Lower leg skin (tissue), 4 donors: ENCODE results near the gene VSIR. TPM values are rescaled to one million over a fixed set of nuclear protein-coding genes. Genes with fewer than 3 reads are reported as not detected.

Source experiments
- DNase-seq, 2 donors: peaks; one replicate each; pipeline ENCODE4 v3.0.0-alpha.2; 2019; ENCODE audit warnings: low spot score in 2 of 2
- H3K4me3 ChIP-seq: fragments of 200-600 bp; sonication (generic); 2 replicates; pipeline ENCODE4 v1.5.1; 2017; ENCODE audit warnings: mild to moderate bottlenecking, low read depth; ENCODE audit not compliant: poor library complexity, severe bottlenecking
- POLR2A ChIP-seq, 2 donors: fragments of 450-650 bp; IDR thresholded peaks; one replicate each; pipeline ENCODE4 v1.6.1; 2016 to 2017; ENCODE audit warnings: antibody characterized with exemption in 2 of 2, mild to moderate bottlenecking in 1 of 2, moderate library complexity in 1 of 2
- WGBS, 2 donors: methylation state at CpG; one replicate each; pipeline ENCODE4 v1.1.5; 2018; 5-methylcytosine and 5-hydroxymethylcytosine counted together
- intact Hi-C: fragments of 100-400 bp; cut with DNase I; formaldehyde crosslinking; loops from one replicate; pipeline ENCODE4 v1.15.0; 2023; ENCODE audit warnings: low total_unique reads
- total RNA-seq, 4 donors: library from RNA; depleted of rRNA; stranded (reverse); fragments of >200 nt; gene quantifications; one replicate each; pipeline ENCODE4 v1.1.0, GENCODE V29; 2016
- TF ChIP-seq, protein P1 (sequence below), 3 donors: fragments of 450-650 bp; IDR thresholded peaks; one replicate each; pipeline ENCODE4 v1.5.1; 2016; ENCODE audit warnings: antibody characterized with exemption in 3 of 3, mild to moderate bottlenecking in 3 of 3, moderate library complexity in 2 of 3

The VSIR gene
- total RNA-seq, 4 donors from 2014 or later, result 14.5 to 56.5 (median 23.2) TPM

DNA sequence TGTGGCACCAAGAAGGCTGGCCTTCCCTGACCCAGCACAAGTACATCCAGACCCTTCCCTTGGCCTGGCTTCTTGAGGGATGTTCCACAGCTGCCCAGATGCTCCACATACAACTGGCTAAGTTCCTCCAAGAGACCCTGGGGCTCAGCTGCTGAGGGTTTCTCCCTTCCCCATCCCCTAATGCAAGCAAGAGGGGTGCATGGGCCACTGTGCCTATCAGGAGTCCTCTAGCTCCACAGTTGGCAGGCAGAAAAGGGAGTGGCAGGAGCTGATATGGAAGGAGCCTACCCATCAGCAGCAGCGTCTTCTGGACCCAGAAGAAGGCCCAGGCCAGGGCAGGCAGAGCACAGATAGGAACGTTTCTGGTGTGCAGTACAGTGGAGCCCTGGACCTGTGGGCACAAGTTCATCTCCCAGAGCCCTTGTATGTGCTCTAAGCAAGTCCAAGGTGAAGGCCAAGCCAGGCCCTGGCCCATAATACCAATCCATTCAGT lies 26.2 kb downstream of the VSIR start:
- DNase-seq, result no peak
- intact Hi-C loops, result no loop called here
- H3K4me3 ChIP-seq, result no peak overlapping the region
- WGBS, 2 donors, result 32 to 81% methylated on average over 2 of the region's 2 CpGs
- no peak for TF ChIP-seq POLR2A (IDR thresholded peaks at IDR 0.05)
- TF ChIP-seq, protein P1, sequence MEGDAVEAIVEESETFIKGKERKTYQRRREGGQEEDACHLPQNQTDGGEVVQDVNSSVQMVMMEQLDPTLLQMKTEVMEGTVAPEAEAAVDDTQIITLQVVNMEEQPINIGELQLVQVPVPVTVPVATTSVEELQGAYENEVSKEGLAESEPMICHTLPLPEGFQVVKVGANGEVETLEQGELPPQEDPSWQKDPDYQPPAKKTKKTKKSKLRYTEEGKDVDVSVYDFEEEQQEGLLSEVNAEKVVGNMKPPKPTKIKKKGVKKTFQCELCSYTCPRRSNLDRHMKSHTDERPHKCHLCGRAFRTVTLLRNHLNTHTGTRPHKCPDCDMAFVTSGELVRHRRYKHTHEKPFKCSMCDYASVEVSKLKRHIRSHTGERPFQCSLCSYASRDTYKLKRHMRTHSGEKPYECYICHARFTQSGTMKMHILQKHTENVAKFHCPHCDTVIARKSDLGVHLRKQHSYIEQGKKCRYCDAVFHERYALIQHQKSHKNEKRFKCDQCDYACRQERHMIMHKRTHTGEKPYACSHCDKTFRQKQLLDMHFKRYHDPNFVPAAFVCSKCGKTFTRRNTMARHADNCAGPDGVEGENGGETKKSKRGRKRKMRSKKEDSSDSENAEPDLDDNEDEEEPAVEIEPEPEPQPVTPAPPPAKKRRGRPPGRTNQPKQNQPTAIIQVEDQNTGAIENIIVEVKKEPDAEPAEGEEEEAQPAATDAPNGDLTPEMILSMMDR (IDR thresholded peaks at IDR 0.05), result no peak

DNA sequence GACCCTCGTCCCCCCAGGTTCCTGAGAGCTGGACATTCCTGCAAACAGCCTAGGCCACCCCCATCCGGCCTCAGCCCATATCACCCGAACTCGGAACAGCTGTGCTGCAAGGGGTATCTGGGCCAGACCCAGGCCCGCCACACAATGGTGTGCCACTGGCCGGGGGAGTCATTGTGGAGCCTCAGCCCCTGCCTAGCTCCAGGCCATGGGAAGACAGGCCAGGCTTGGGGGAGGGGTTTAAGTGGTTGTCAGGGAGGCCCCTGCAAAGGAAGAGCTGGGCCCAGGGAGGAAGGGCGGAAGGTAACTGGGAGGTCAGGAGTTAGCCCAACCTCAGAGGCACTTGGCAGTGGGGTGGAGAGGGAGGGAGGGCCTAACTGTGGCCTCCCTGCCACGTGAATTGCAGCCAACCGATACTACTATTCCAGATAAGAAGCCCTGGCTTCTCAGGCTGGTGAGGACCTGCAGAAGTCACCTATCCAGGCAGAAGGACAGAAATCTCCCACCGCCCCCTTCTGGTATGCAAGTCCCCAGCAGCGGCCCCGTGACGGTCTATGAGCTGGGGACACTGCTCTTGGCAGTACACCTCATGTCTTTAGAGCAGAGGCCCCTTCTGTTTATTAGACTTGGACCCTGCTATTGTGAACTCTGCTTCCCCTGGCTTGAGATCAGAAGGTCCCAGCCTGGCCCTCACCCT lies 26.8 kb downstream of the VSIR start:
- no peak overlapping the region for H3K4me3 ChIP-seq
- no peak for DNase-seq
- no peak for TF ChIP-seq POLR2A (IDR thresholded peaks at IDR 0.05)
- 61 to 63% methylated on average over 13 of the region's 13 CpGs for WGBS, 2 donors
- intact Hi-C loops, result no loop called here

DNA sequence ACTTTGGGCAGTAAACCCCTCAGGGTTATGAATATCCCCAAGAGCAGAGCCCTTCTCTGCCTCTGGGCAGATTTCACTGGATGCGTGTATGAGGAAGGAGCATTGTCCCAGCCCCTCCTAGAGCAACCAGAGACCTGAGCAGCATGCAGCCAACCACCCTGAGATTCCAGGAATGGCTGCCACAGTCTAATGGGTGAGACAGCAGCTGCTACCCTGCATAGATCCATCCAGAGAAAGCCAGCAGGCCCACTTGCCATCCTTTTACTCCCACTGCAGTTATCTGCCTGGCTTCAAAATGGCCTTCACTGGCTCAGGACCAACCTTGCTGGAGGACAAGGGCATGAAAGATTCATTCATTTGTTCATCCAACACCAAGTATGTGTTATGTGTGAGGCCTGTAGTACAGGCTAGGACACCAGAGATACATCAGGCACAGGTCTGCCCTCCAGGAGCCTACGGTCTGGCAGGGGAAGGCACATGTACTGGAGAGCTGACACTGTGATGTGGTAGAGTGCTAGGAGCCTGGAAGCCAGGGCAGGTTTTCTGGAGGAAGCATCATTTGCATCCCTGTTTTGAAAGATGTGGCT lies 27.6 kb downstream of the VSIR start:
- H3K4me3 ChIP-seq, result no peak overlapping the region
- no peak for DNase-seq
- intact Hi-C loops, result no loop called here
- 88 to 90% methylated on average over 2 of the region's 2 CpGs for WGBS, 2 donors
- TF ChIP-seq POLR2A (IDR thresholded peaks at IDR 0.05), result no peak
- TF ChIP-seq, protein P1 (IDR thresholded peaks at IDR 0.05), result no peak

DNA sequence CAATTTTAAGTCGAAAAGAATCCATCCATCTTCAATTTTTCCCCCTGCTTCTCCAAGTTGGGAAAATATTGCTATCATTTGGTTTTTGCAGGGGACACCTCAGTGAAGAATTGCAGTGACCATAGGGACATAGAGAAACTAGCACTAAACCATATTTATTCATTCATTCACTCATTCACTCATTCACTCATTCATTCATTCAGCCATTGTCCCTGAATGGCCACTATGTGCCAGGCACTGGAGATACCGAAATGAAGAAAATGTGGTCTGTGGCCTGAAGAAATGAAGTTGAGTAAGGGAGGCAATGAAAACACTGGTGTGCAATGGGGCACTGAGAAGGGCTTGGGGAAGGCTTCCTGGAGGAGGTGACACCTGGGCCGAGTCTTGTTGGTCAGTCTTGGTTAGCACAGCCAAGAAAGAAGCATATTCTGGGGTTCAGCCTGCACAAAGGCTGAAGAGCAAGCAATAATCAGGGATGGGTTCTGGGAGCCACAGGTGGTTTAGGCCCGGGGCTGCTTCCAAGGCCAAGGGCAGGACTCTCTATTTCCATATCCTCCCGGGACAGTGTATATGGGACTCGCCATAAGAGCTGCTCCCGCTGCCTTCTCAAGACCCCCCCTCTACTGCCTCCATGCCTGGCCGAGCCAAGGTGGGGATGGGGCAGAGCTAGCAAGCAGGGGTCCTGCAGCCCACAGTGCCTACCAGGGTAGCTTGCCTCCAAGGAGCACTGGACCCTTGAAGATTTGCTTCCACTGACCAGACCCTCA lies 28.2 kb downstream of the VSIR start:
- DNase-seq, result no peak
- no peak overlapping the region for H3K4me3 ChIP-seq
- 83 to 84% methylated on average over 8 of the region's 8 CpGs for WGBS, 2 donors
- TF ChIP-seq POLR2A (IDR thresholded peaks at IDR 0.05), result no peak
- TF ChIP-seq, protein P1 (IDR thresholded peaks at IDR 0.05), result no peak
- intact Hi-C loops, result no loop called here

DNA sequence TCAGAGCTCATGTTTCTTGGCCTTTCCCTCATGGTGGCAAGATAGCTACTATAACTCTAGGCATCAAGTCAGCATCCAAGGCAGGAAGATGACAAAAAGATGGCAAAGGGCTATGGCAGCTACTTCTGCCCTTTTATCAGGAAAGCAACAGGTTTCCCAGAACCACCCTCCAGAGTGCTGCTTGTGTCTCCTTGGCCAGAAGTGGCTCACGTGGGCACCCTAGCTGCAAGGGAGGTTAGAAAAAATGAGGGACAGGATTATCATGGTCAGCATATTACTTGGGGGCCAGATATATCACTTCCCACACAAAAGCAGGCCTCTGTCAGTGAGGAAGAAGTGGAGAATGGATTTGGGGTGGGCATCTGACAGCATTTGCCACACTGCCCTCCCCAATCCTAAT lies 29.5 kb downstream of the VSIR start:
- 71 to 95% methylated on average over 1 of the region's 1 CpG for WGBS, 2 donors

More for the DNA sequence above, 29.5 kb downstream of the VSIR start:
- no peak overlapping the region for H3K4me3 ChIP-seq
- no peak for DNase-seq
- intact Hi-C loops, result no loop called here
- no peak for TF ChIP-seq POLR2A (IDR thresholded peaks at IDR 0.05)
- TF ChIP-seq, protein P1 (IDR thresholded peaks at IDR 0.05), result no peak
